HCT116 (cell line): Measurements from ENCODE around the gene FAM135A. TPM values are rescaled to one million over a fixed set of nuclear protein-coding genes. Genes with fewer than 3 reads are reported as not detected.

ENCODE experiments used
- ATAC-seq: fragments of 200-7000 bp; cut with Tn5 transposase; 2 replicates; pipeline ENCODE4 v1.9.1; 2020; ENCODE audit warnings: mild to moderate bottlenecking, moderate library complexity
- BruUV-seq: library from RNA; stranded (reverse); fragments of 400-500 nt; replicated peaks from 2 replicates; lab custom pipeline; 2021; lab: Mats Ljungman, UMichigan
- CTCF ChIA-PET: fragments of 300-600 bp; sonication (Branson Sonifier 250); formaldehyde crosslinking; loops from one replicate; lab custom pipeline; 2021; ENCODE audit warnings: antibody characterized with exemption; lab: Charles Lee
- POLR2A ChIA-PET: fragments of 300-600, 350-600 bp; sonication (Branson Sonifier 250); formaldehyde crosslinking; loops from one replicate; lab custom pipeline; 2021; ENCODE audit warnings: antibody characterized with exemption; lab: Charles Lee
- RAD21 ChIA-PET, 2 experiments: fragments of 300-600 bp; sonication (Branson Sonifier 250); formaldehyde crosslinking; loops; one replicate each; lab custom pipeline; 2023; ENCODE audit warnings: low total read pairs in 2 of 2; ENCODE audit not compliant: uncharacterized antibody in 2 of 2, unreplicated experiment in 2 of 2, low non-redundant PET in 1 of 2; lab: Charles Lee
- DNase-seq: peaks from one replicate; pipeline ENCODE4 v3.0.0-alpha.2; 2010; ENCODE audit warnings: low read depth, low spot score
- H2AFZ ChIP-seq: fragments of 200-600 bp; shearing (Covaris generic), sonication (generic); 2 replicates; pipeline ENCODE4 v1.6.1; 2017; ENCODE audit warnings: low read depth, mixed run types, mixed read lengths, antibody characterized with exemption, low read length; ENCODE audit not compliant: poor library complexity, severe bottlenecking
- H3K27ac ChIP-seq: 2 replicates; pipeline ENCODE4 v1.5.1; 2012; ENCODE audit warnings: low read depth, low read length
- H3K27me3 ChIP-seq: fragments of 200-600 bp; sonication (generic); 2 replicates; pipeline ENCODE4 v1.6.1; 2016; ENCODE audit warnings: mixed run types, low read length, mixed read lengths; ENCODE audit not compliant: insufficient read depth
- H3K36me3 ChIP-seq, 2 experiments: fragments of 200-500 bp in 1 of 2; fragments of 200-600 bp in 1 of 2; sonication (Bioruptor generic) in 1 of 2; sonication (generic) in 1 of 2; 2 replicates each; pipeline versions ENCODE4 v1.5.1 to v1.6.1; 2014 to 2016; ENCODE audit warnings: low read length in 2 of 2, inconsistent platforms in 1 of 2, mixed read lengths in 1 of 2, mixed run types in 1 of 2; ENCODE audit not compliant: insufficient read depth in 2 of 2, control insufficient read depth in 1 of 2
- H3K4me1 ChIP-seq, 2 experiments: fragments of 200-600 bp in 1 of 2; sonication (generic) in 1 of 2; 2 replicates each; pipeline versions ENCODE4 v1.5.1 to v1.6.1; 2012 to 2017; ENCODE audit warnings: low read length in 2 of 2, inconsistent platforms in 1 of 2, mild to moderate bottlenecking in 1 of 2, mixed read lengths in 1 of 2, mixed run types in 1 of 2, moderate library complexity in 1 of 2; ENCODE audit not compliant: insufficient read depth in 2 of 2, control insufficient read depth in 1 of 2
- H3K4me2 ChIP-seq: fragments of 200-600 bp; sonication (generic); 2 replicates; pipeline ENCODE4 v1.6.1; 2017; ENCODE audit warnings: mixed run types, low read length, mixed read lengths
- H3K4me3 ChIP-seq, 2 experiments: fragments of 200-600 bp in 1 of 2; sonication (generic) in 1 of 2; replicated peaks in 1 of 2; 2 replicates each; pipeline ENCODE4 v1.5.1; 2011 to 2016; ENCODE audit warnings: low read length in 2 of 2, control low read depth in 1 of 2, low read depth in 1 of 2, mild to moderate bottlenecking in 1 of 2, mixed read lengths in 1 of 2, mixed run types in 1 of 2
- H3K79me2 ChIP-seq: fragments of 200-600 bp; sonication (generic); 2 replicates; pipeline ENCODE4 v1.6.1; 2017; ENCODE audit warnings: mild to moderate bottlenecking, mixed run types, low read length, moderate library complexity, mixed read lengths; ENCODE audit not compliant: insufficient read depth
- H3K9ac ChIP-seq: fragments of 200-600 bp; sonication (generic); 2 replicates; pipeline ENCODE4 v1.6.1; 2016; ENCODE audit warnings: low read length, mixed read lengths
- H3K9me2 ChIP-seq: fragments of 200-600 bp; sonication (generic), shearing (Covaris generic); 2 replicates; pipeline ENCODE4 v1.6.1; 2017; ENCODE audit warnings: mixed run types, mild to moderate bottlenecking, moderate library complexity; ENCODE audit not compliant: insufficient read depth
- H3K9me3 ChIP-seq, 2 experiments: fragments of 200-500 bp in 1 of 2; fragments of 200-600 bp in 1 of 2; sonication (Bioruptor generic) in 1 of 2; sonication (generic) in 1 of 2; 2 replicates each; pipeline ENCODE4 v1.6.1; 2014 to 2017; ENCODE audit warnings: low read length in 2 of 2, mixed read lengths in 2 of 2, inconsistent platforms in 1 of 2, low read depth in 1 of 2, mild to moderate bottlenecking in 1 of 2, mixed run types in 1 of 2, moderate library complexity in 1 of 2; ENCODE audit not compliant: control insufficient read depth in 1 of 2, insufficient read depth in 1 of 2
- H4K20me1 ChIP-seq: fragments of 200-600 bp; sonication (generic), shearing (Covaris generic); 2 replicates; pipeline ENCODE4 v1.6.1; 2017; ENCODE audit warnings: mixed run types, mild to moderate bottlenecking, moderate library complexity; ENCODE audit not compliant: insufficient read depth
- CBX3 ChIP-seq: IDR thresholded peaks from 2 replicates; pipeline ENCODE4 v1.6.1; 2012; ENCODE audit warnings: low read depth
- CEBPB ChIP-seq: IDR thresholded peaks from 2 replicates; pipeline ENCODE4 v1.6.1; 2012; ENCODE audit warnings: low read depth
- EGR1 ChIP-seq: IDR thresholded peaks from 2 replicates; pipeline ENCODE4 v1.6.1; 2012; ENCODE audit warnings: low read depth
- EZH2 ChIP-seq: fragments of 200-600 bp; sonication (generic); IDR thresholded peaks from 2 replicates; pipeline ENCODE4 v1.6.1; 2017; ENCODE audit warnings: antibody characterized with exemption, mixed run types
- EZH2phosphoT487 ChIP-seq: fragments of 200-600 bp; IDR thresholded peaks from 2 replicates; pipeline ENCODE4 v1.6.1; 2018; ENCODE audit warnings: antibody characterized with exemption, borderline replicate concordance
- JUND ChIP-seq: IDR thresholded peaks from 2 replicates; pipeline ENCODE4 v1.6.1; 2012
- POLR2A ChIP-seq: IDR thresholded peaks from 2 replicates; pipeline ENCODE4 v1.7.0; 2011; ENCODE audit warnings: borderline replicate concordance; ENCODE audit not compliant: insufficient read depth, insufficient read length; ENCODE audit errors: extremely low read depth
- RAD21 ChIP-seq: IDR thresholded peaks from 2 replicates; pipeline ENCODE4 v1.6.1; 2012; ENCODE audit warnings: low read depth, mild to moderate bottlenecking
- SIN3A ChIP-seq: IDR thresholded peaks from 2 replicates; pipeline ENCODE4 v1.6.1; 2012; ENCODE audit warnings: low read depth
- SP1 ChIP-seq: IDR thresholded peaks from 2 replicates; pipeline ENCODE4 v1.6.1; 2012; ENCODE audit warnings: low read depth
- TCF7L2 ChIP-seq: IDR thresholded peaks from 2 replicates; pipeline ENCODE4 v1.7.0; 2011; ENCODE audit warnings: borderline replicate concordance, inconsistent platforms; ENCODE audit not compliant: insufficient read depth, insufficient read length; ENCODE audit errors: extremely low read depth
- YY1 ChIP-seq: IDR thresholded peaks from 2 replicates; pipeline ENCODE4 v1.6.1; 2011; ENCODE audit warnings: low read length, low read depth, moderate library complexity, mild to moderate bottlenecking; ENCODE audit not compliant: insufficient replicate concordance; ENCODE audit errors: extremely low read depth
- ZFX ChIP-seq: fragments of 450-650 bp; IDR thresholded peaks from 2 replicates; pipeline ENCODE4 v1.6.1; 2017
- ZNF274 ChIP-seq: fragments of 200-500 bp; sonication (Bioruptor generic); IDR thresholded peaks from 2 replicates; pipeline ENCODE4 v1.6.1; 2014; ENCODE audit warnings: mild to moderate bottlenecking, low read depth, low read length, inconsistent platforms
- intact Hi-C: fragments of 100-400 bp; cut with micrococcal nuclease; formaldehyde crosslinking; loops from 2 replicates; pipeline ENCODE4 v1.10.0; 2022
- total RNA-seq: library from RNA; stranded (reverse); gene quantifications from one replicate; pipeline ENCODE4 v1.2.1, GENCODE V29; 2021; ENCODE audit not compliant: unreplicated experiment
- TF ChIP-seq, protein P1 (sequence below): IDR thresholded peaks from 2 replicates; pipeline ENCODE4 v1.6.1; 2012
- TF ChIP-seq, protein P2 (sequence below), 3 experiments: fragments of 200-600 bp in 1 of 3; sonication (generic) in 1 of 3; IDR thresholded peaks in 2 of 3; conservative IDR thresholded peaks in 1 of 3; 2 replicates each; pipeline ENCODE4 v1.5.1; 2012 to 2017; ENCODE audit warnings: low read depth in 2 of 3, low read length in 2 of 3, antibody characterized with exemption in 1 of 3, borderline replicate concordance in 1 of 3, control low read depth in 1 of 3, mild to moderate bottlenecking in 1 of 3, mixed read lengths in 1 of 3, mixed run types in 1 of 3, moderate library complexity in 1 of 3; ENCODE audit not compliant: insufficient read depth in 1 of 3
- TF ChIP-seq, protein P3 (sequence below): IDR thresholded peaks from 2 replicates; pipeline ENCODE4 v1.6.1; 2012; ENCODE audit warnings: low read depth
- TF ChIP-seq, protein P4 (sequence below): IDR thresholded peaks from 2 replicates; pipeline ENCODE4 v1.6.1; 2012

Gene FAM135A
- total RNA-seq, 1 experiment from 2014 or later: 20.8 TPM

DNA sequence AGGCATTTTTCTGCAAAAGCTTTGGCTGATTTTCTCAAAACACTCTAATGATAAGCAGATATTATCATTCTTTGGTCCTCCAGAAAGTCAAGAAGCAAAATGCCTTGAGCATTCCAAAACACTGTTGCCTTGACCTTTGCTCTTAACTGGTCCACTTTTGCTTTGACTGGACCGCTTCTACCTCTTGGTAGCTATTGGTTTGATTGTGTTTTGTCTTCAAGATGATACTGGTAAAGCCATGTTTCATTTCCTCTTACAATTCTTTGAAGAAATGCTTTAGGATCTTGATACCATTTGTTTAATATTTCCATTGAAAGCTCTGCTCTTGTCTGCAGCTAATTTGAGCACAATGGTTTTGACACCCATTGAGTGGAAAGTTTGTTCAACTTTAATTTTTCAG lies 117.8 kb downstream of the FAM135A start:
- no peak overlapping the region for H3K4me2 ChIP-seq
- H3K79me2 ChIP-seq: no peaks in the 10 kb centered on the region
- ATAC-seq: no peak
- H3K27ac ChIP-seq: no peak overlapping the region
- no peaks in the 10 kb centered on the region for H3K27me3 ChIP-seq
- no peaks in the 10 kb centered on the region for H3K9me3 ChIP-seq
- H2AFZ ChIP-seq: no peak overlapping the region
- no peaks in the 10 kb centered on the region for H3K4me1 ChIP-seq
- CTCF ChIA-PET: interaction anchor here (1.0 kb wide), 1 partner anchor 10 kb away, joined by 4 read pairs; no protein-coding TSS in a partner anchor
- no peak for DNase-seq
- H3K36me3 ChIP-seq: no peaks in the 10 kb centered on the region; a peak in 1 of 4 replicates
- POLR2A ChIA-PET: no interaction called here
- H3K9ac ChIP-seq: no peak overlapping the region
- no peaks in the 10 kb centered on the region for H4K20me1 ChIP-seq
- H3K4me3 ChIP-seq: no peak overlapping the region
- intact Hi-C loops: no loop called here
- H3K9me2 ChIP-seq: no peaks in the 10 kb centered on the region
- TF ChIP-seq, protein P1, sequence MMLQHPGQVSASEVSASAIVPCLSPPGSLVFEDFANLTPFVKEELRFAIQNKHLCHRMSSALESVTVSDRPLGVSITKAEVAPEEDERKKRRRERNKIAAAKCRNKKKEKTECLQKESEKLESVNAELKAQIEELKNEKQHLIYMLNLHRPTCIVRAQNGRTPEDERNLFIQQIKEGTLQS: no peak
- no peak for TF ChIP-seq TCF7L2
- TF ChIP-seq RAD21: no peak
- TF ChIP-seq EGR1: no peak
- no peak for TF ChIP-seq CBX3
- TF ChIP-seq, protein P2, sequence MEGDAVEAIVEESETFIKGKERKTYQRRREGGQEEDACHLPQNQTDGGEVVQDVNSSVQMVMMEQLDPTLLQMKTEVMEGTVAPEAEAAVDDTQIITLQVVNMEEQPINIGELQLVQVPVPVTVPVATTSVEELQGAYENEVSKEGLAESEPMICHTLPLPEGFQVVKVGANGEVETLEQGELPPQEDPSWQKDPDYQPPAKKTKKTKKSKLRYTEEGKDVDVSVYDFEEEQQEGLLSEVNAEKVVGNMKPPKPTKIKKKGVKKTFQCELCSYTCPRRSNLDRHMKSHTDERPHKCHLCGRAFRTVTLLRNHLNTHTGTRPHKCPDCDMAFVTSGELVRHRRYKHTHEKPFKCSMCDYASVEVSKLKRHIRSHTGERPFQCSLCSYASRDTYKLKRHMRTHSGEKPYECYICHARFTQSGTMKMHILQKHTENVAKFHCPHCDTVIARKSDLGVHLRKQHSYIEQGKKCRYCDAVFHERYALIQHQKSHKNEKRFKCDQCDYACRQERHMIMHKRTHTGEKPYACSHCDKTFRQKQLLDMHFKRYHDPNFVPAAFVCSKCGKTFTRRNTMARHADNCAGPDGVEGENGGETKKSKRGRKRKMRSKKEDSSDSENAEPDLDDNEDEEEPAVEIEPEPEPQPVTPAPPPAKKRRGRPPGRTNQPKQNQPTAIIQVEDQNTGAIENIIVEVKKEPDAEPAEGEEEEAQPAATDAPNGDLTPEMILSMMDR (IDR thresholded peaks at IDR 0.05 in 2 of 3, conservative IDR thresholded peaks at IDR 0.05 in 1 of 3; ENCODE audit: borderline replicate concordance in 1 of 3, insufficient read depth in 1 of 3, low read depth in 2 of 3, low read length in 2 of 3): no peak
- TF ChIP-seq ZNF274: no peak
- TF ChIP-seq, all 23 proteins: peak for 0
- BruUV-seq: no TSS peak
- RAD21 ChIA-PET: no interaction called here

DNA sequence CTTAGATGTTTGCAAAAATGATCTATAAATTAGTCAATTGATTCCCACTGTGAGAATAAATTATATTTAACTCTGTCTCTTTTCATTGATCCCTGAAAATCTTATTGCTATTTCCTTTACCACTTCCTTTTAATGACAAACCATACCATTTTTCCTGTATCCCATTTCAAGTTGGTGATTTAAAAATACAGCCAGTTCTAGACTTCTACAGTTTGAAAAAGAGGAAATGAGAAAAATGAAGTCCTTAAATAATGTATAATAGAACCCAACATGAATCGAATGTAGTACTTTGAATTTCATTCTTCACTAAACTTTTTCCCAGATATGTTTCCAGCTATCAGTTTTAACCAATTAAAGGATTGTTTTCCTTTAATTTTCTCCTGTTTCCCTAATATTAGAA lies 124.0 kb downstream of the FAM135A start:
- Histone ChIP-seq H3K9ac (no peak overlapping the region), H3K27ac (no peak overlapping the region), H3K9me2 (no peaks in the 10 kb centered on the region), H3K9me3 (no peaks in the 10 kb centered on the region), H3K36me3 (peaks cover 0 to 4% of the 10 kb centered on the region in 2 experiments; a peak in 1 of 4 replicates), H3K4me3 (no peak overlapping the region), H2AFZ (no peak overlapping the region), H3K27me3 (no peaks in the 10 kb centered on the region), H3K4me1 (no peaks in the 10 kb centered on the region), H3K4me2 (no peak overlapping the region), H3K79me2 (no peaks in the 10 kb centered on the region), H4K20me1 (no peaks in the 10 kb centered on the region)
- CTCF ChIA-PET: no interaction called here
- BruUV-seq: no TSS peak
- ATAC-seq (no peak), DNase-seq (no peak)
- RAD21 ChIA-PET: no interaction called here
- POLR2A ChIA-PET: no interaction called here
- intact Hi-C loops: no loop called here
- no peak for TF ChIP-seq CEBPB
- TF ChIP-seq, protein P3, sequence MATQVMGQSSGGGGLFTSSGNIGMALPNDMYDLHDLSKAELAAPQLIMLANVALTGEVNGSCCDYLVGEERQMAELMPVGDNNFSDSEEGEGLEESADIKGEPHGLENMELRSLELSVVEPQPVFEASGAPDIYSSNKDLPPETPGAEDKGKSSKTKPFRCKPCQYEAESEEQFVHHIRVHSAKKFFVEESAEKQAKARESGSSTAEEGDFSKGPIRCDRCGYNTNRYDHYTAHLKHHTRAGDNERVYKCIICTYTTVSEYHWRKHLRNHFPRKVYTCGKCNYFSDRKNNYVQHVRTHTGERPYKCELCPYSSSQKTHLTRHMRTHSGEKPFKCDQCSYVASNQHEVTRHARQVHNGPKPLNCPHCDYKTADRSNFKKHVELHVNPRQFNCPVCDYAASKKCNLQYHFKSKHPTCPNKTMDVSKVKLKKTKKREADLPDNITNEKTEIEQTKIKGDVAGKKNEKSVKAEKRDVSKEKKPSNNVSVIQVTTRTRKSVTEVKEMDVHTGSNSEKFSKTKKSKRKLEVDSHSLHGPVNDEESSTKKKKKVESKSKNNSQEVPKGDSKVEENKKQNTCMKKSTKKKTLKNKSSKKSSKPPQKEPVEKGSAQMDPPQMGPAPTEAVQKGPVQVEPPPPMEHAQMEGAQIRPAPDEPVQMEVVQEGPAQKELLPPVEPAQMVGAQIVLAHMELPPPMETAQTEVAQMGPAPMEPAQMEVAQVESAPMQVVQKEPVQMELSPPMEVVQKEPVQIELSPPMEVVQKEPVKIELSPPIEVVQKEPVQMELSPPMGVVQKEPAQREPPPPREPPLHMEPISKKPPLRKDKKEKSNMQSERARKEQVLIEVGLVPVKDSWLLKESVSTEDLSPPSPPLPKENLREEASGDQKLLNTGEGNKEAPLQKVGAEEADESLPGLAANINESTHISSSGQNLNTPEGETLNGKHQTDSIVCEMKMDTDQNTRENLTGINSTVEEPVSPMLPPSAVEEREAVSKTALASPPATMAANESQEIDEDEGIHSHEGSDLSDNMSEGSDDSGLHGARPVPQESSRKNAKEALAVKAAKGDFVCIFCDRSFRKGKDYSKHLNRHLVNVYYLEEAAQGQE: no peak
- TF ChIP-seq SIN3A: no peak
- TF ChIP-seq EZH2: no peak
- TF ChIP-seq EGR1: no peak
- no peak for TF ChIP-seq SP1
- TF ChIP-seq POLR2A: no peak
- TF ChIP-seq, protein P4, sequence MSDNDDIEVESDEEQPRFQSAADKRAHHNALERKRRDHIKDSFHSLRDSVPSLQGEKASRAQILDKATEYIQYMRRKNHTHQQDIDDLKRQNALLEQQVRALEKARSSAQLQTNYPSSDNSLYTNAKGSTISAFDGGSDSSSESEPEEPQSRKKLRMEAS: no peak
- TF ChIP-seq JUND: no peak
- no peak for TF ChIP-seq YY1
- TF ChIP-seq ZNF274: no peak
- no peak for TF ChIP-seq ZFX
- TF ChIP-seq EZH2phosphoT487: no peak
